ENCODE measurements around the gene LRFN5.

- TF ChIP-seq CTCF (IDR thresholded peaks at IDR 0.05; ENCODE audit: low read depth, low read length) = no peak
- no peak for TF ChIP-seq POLR2A (IDR thresholded peaks at IDR 0.05; ENCODE audit: extremely low read depth, insufficient read length)
These were observed 1.8 kb upstream of the LRFN5 start for GRCh38 chr14:41604721-41605531.
